Measurements from ENCODE around the gene KCNK1. TPM values are rescaled to one million over a fixed set of nuclear protein-coding genes. Genes with fewer than 3 reads are reported as not detected.
"Not testable (repeated sequence)": the region's sequence is repeated elsewhere in the genome, so short reads cannot be mapped to it uniquely, and the experiment has no call there.

KCNK1 gene
- total RNA-seq, 1 experiment from 2014 or later, result 0.13 TPM

DNA sequence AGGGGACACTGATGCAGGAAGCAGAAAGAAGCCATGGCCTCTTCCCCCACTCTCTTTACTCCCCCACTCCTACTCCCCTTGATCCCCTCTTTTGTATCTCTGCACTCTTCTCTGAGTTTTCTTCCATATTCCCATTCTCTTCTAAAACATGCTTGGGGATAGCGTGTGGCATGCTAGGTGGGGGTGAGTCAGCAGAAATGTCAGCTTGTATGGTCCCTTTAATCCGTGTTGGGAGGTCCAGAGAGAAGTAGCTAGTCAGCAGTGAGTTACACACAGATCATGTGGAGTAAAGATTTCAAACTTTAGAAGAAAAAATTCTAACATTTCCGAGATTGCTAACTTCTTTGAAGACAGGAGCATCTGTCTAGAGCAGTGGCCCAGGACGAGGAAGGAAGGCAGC lies 4.0 kb upstream of the KCNK1 start:
- no peak for TF ChIP-seq POLR2AphosphoS5 (IDR thresholded peaks at IDR 0.05; ENCODE audit: low read depth, low read length)
- TF ChIP-seq, protein P1, sequence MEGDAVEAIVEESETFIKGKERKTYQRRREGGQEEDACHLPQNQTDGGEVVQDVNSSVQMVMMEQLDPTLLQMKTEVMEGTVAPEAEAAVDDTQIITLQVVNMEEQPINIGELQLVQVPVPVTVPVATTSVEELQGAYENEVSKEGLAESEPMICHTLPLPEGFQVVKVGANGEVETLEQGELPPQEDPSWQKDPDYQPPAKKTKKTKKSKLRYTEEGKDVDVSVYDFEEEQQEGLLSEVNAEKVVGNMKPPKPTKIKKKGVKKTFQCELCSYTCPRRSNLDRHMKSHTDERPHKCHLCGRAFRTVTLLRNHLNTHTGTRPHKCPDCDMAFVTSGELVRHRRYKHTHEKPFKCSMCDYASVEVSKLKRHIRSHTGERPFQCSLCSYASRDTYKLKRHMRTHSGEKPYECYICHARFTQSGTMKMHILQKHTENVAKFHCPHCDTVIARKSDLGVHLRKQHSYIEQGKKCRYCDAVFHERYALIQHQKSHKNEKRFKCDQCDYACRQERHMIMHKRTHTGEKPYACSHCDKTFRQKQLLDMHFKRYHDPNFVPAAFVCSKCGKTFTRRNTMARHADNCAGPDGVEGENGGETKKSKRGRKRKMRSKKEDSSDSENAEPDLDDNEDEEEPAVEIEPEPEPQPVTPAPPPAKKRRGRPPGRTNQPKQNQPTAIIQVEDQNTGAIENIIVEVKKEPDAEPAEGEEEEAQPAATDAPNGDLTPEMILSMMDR (IDR thresholded peaks at IDR 0.05), result no peak
- no peak for TF ChIP-seq TCF7L2 (IDR thresholded peaks at IDR 0.05; ENCODE audit: low read depth, low read length)
- TF ChIP-seq SIN3A (IDR thresholded peaks at IDR 0.05; ENCODE audit: borderline replicate concordance, insufficient read depth, low read depth, low read length), result no peak
- TF ChIP-seq, protein P2, sequence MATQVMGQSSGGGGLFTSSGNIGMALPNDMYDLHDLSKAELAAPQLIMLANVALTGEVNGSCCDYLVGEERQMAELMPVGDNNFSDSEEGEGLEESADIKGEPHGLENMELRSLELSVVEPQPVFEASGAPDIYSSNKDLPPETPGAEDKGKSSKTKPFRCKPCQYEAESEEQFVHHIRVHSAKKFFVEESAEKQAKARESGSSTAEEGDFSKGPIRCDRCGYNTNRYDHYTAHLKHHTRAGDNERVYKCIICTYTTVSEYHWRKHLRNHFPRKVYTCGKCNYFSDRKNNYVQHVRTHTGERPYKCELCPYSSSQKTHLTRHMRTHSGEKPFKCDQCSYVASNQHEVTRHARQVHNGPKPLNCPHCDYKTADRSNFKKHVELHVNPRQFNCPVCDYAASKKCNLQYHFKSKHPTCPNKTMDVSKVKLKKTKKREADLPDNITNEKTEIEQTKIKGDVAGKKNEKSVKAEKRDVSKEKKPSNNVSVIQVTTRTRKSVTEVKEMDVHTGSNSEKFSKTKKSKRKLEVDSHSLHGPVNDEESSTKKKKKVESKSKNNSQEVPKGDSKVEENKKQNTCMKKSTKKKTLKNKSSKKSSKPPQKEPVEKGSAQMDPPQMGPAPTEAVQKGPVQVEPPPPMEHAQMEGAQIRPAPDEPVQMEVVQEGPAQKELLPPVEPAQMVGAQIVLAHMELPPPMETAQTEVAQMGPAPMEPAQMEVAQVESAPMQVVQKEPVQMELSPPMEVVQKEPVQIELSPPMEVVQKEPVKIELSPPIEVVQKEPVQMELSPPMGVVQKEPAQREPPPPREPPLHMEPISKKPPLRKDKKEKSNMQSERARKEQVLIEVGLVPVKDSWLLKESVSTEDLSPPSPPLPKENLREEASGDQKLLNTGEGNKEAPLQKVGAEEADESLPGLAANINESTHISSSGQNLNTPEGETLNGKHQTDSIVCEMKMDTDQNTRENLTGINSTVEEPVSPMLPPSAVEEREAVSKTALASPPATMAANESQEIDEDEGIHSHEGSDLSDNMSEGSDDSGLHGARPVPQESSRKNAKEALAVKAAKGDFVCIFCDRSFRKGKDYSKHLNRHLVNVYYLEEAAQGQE (IDR thresholded peaks at IDR 0.05; ENCODE audit: insufficient read depth in 1 of 2, low read depth in 2 of 2, low read length in 1 of 2), result no peak
- DNase-seq (ENCODE audit: low read depth, low spot score) (no peak), ATAC-seq (no peak)
- BruUV-seq (replicated peaks), result no TSS peak
- ChIA-PET POLR2A (interaction anchor here (0.6 kb wide), 1 partner anchor 488 kb away, joined by 3 read pairs; no protein-coding TSS in a partner anchor), CTCF (no interaction called here)
- intact Hi-C loops (cut with micrococcal nuclease; ENCODE audit: unreplicated experiment), result no loop called here
- Histone ChIP-seq H3K27ac (ENCODE audit: low read length) (no peak overlapping the region), H3K4me1 (ENCODE audit: control insufficient read depth, insufficient read depth, low read length) (peaks cover 3% of the 10 kb centered on the region; the same call in 1 of the 2 replicates), H3K27me3 (ENCODE audit: control insufficient read depth, insufficient read depth, low read length) (peaks cover 31% of the 10 kb centered on the region), H3K36me3 (ENCODE audit: control insufficient read depth, insufficient read depth, low read length) (peaks cover 2% of the 10 kb centered on the region; the same call in 1 of the 2 replicates), H3K4me3 (ENCODE audit: low read depth in 2 of 2, low read length in 2 of 2) (no peak overlapping the region), H3K9me3 (ENCODE audit: control insufficient read depth, insufficient read depth, low read depth, low read length) (no peaks in the 10 kb centered on the region)
- in situ Hi-C loops (cut with HindIII; ENCODE audit: low pct_unique_long_range_greater_than_20kb, low sequenced_read_pairs), result no loop called here

DNA sequence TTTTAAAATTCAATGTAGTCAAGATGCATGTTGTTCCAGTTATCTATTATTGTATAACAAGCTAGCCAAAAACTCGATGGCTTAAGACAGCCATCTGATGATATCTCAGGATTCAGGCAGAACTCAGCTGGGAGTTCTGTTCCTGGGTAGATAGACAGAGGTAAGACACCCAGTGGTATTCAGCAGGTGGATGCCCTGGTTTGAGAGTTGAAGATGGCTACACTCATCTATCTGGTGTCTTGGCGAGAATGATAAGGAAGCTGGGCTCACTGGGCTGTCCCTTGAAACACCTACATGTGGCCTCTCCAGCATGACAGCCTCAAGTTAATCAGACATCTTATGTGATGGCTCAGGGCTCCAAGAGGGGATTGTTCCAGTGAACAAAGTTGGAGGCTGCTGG lies 3.3 kb upstream of the KCNK1 start:
- in situ Hi-C loops (cut with HindIII; ENCODE audit: low pct_unique_long_range_greater_than_20kb, low sequenced_read_pairs), result no loop called here
- peaks cover 3% of the 10 kb centered on the region; the same call in 1 of the 2 replicates for H3K4me1 ChIP-seq (ENCODE audit: control insufficient read depth, insufficient read depth, low read length)
- H3K9me3 ChIP-seq (ENCODE audit: control insufficient read depth, insufficient read depth, low read depth, low read length), result no peaks in the 10 kb centered on the region
- H3K27ac ChIP-seq (ENCODE audit: low read length), result no peak overlapping the region
- TF ChIP-seq TCF7L2 (IDR thresholded peaks at IDR 0.05; ENCODE audit: low read depth, low read length) (no peak), POLR2AphosphoS5 (IDR thresholded peaks at IDR 0.05; ENCODE audit: low read depth, low read length) (no peak), SIN3A (IDR thresholded peaks at IDR 0.05; ENCODE audit: borderline replicate concordance, insufficient read depth, low read depth, low read length) (no peak)
- TF ChIP-seq, protein P1 (IDR thresholded peaks at IDR 0.05), result no peak
- TF ChIP-seq, protein P2 (IDR thresholded peaks at IDR 0.05; ENCODE audit: insufficient read depth in 1 of 2, low read depth in 2 of 2, low read length in 1 of 2), result no peak
- ATAC-seq, result no peak
- BruUV-seq (replicated peaks), result no TSS peak
- DNase-seq (ENCODE audit: low read depth, low spot score), result no peak
- peaks cover 5% of the 10 kb centered on the region; the same call in 1 of the 2 replicates for H3K36me3 ChIP-seq (ENCODE audit: control insufficient read depth, insufficient read depth, low read length)
- CTCF ChIA-PET, result no interaction called here
- no peak overlapping the region for H3K4me3 ChIP-seq (ENCODE audit: low read depth in 2 of 2, low read length in 2 of 2)
- POLR2A ChIA-PET, result interaction anchor here (0.6 kb wide), 1 partner anchor 489 kb away, joined by 3 read pairs; no protein-coding TSS in a partner anchor
- H3K27me3 ChIP-seq (ENCODE audit: control insufficient read depth, insufficient read depth, low read length), result peaks cover 38% of the 10 kb centered on the region
- intact Hi-C loops (cut with micrococcal nuclease; ENCODE audit: unreplicated experiment), result no loop called here

DNA sequence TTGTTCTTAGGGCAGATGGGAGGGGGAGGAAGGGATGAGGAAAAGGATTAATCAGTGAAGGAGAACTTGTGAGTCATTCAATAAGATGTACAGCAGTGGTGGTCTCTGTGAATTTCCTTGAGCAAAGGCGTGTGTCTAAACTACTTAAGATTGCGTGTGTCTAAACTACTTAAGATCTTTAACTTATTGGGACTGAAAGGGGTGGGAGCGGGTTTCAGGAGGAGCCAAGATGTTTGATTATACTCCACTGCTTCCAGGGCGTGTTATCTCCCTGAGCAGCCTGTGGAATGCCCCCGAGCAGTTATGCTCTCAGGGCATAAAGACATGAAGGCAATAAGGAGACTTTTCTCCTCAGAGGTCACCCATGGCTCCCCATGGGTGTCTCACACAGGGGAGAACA lies 2.5 kb upstream of the KCNK1 start:
- H3K27ac ChIP-seq (ENCODE audit: low read length); in situ Hi-C loops (cut with HindIII; ENCODE audit: low pct_unique_long_range_greater_than_20kb, low sequenced_read_pairs); H3K9me3 ChIP-seq (ENCODE audit: control insufficient read depth, insufficient read depth, low read depth, low read length); POLR2A ChIA-PET; H3K4me1 ChIP-seq (ENCODE audit: control insufficient read depth, insufficient read depth, low read length); intact Hi-C loops (cut with micrococcal nuclease; ENCODE audit: unreplicated experiment); ATAC-seq; BruUV-seq (replicated peaks); H3K4me3 ChIP-seq (ENCODE audit: low read depth in 2 of 2, low read length in 2 of 2); DNase-seq (ENCODE audit: low read depth, low spot score); CTCF ChIA-PET; H3K36me3 ChIP-seq (ENCODE audit: control insufficient read depth, insufficient read depth, low read length): not testable (repeated sequence)
- peaks cover 45% of the 10 kb centered on the region for H3K27me3 ChIP-seq (ENCODE audit: control insufficient read depth, insufficient read depth, low read length)

Data from Panc1 (cell line).